Stimulated activated CD4-positive, alpha-beta T cell treated with anti-CD3 and anti-CD28 coated beads, Interleukin-12 subunit alpha, Interleukin-12 subunit beta, amount 100 ng/mL, for 24 hours (primary cell): ENCODE results near the gene NLGN4X.
A peak's percentile ranks its signal among the peaks of the same experiment; 100 is the strongest.

Experiments used
- DNase-seq, 2 experiments: peaks; one replicate each; pipeline ENCODE4 v3.0.0-alpha.2; 2020; ENCODE audit warnings: low read depth in 2 of 2

The NLGN4X gene

GRCh38 chrX:6151971-6152370, 76.7 kb downstream of the NLGN4X start:
- DNase-seq: no peak

DNA sequence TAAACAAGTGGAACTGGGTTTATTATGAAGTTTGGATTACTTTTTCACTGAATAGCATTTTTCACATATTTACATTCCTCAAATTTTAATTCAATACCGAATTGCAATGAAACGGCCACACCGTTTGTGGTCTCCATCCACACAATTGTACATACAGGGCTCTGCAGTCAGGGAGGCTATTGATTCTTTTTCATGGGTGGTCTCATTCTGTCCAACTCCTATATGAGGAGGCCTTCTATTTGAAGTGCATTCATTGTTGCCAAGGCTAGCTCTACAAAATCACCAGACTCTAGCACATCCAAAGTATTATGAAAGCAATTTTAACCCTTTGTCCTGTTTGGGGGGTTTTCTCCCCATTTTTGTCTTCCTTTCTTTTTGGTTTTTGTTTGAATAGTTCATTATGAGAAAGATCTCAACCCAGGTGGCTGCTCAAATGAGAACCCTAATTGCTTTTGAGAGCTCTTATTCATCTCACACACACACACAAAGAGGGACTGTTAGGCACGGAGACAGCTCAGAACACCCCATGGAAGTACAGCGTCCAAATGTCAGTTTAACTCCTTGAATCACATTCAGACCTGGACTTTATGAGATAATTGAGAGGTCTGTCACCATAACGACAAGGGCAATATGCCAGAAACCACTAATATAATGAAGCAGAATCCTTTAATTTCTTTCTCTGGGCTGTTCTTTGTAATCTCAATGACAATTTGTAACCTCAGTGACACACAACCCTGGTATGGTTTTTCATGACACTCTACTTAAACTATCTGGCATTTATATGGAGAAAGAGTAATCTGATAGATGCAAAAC, 79.4 kb downstream of the NLGN4X start:
- DNase-seq: no peak

- DNase-seq: no peak
These were observed 94.4 kb downstream of the NLGN4X start for GRCh38 chrX:6134255-6134654.

DNA sequence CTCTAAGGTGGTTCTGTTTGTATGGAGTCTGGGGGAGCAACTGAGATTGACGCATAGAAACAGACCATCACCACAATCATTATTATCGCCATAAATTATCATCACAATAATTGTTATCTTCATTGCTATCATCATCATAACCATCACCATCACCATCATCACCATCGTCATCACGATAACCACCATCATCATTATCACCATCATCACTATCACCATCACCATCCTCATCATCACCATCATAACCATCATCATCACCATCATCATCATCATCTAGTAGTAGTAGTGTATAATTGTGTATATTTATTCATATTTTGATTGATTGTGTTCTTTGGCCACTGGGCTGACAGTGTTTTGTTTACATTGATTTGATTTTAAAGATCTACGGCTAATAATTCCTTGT, 95.7 kb downstream of the NLGN4X start:
- no peak for DNase-seq

GRCh38 chrX:6131287-6131686, 97.4 kb downstream of the NLGN4X start:
- no peak for DNase-seq

DNA sequence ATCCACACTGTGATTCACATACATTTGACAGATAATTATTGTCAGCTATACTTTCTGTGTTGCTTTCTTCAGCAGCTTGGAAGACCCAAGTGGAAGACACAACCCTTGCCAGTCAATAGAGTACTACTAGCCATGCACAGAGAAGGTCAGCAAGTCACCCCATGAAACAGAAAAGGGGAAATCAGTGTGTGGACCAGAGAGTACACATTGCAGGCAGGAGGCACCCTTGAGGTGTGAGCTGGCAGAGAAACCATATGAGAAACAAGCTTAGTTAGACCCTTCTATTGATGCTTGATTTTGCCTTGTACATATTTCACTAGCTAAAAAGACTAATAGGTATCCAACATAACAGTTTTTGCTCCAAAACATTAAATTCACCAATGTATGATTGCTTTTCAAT, 99.5 kb downstream of the NLGN4X start:
- DNase-seq: no peak

DNA sequence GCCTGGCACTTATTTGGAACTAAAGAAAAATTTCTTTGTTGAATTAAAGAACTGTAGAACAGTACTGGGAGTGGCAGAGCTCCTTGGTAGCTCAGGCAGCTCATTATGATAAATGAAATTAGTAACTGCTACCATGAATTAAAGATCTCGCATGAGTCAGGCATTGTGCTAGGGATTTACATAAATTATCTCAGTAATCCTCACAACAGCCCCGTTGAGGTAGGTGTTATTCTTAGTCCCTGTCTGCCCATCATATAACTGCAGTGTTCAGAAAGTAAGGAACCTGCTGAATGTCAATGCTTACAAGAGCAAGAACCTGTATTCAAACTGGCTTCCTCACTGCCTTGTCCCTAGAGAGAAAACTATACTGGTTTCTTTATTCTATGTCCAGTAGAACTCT, 108.3 kb downstream of the NLGN4X start:
- no peak for DNase-seq

DNA sequence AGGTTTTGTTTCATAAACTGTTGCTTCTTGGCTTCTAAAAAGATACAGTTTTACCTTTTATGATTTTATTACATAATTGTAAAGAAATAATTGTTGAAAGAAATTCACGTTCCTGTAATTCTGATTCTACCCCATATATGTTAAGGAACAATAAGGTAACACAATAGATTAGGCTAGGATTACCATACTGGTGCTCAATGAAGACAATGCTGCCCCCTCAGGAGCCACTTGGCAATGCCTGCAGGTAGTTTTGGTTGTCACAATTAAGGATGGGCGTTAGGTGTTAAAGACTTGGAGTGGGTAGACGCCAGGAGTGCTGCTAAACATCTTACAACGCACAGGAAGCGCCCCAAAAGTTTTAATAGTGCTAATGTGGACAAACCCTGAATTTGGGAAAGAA, 133.2 kb downstream of the NLGN4X start:
- no peak for DNase-seq

GRCh38 chrX:6074532-6074931, 154.1 kb downstream of the NLGN4X start:
- no peak for DNase-seq

- no peak for DNase-seq
These were observed 156.9 kb downstream of the NLGN4X start for GRCh38 chrX:6071731-6072130.

DNA sequence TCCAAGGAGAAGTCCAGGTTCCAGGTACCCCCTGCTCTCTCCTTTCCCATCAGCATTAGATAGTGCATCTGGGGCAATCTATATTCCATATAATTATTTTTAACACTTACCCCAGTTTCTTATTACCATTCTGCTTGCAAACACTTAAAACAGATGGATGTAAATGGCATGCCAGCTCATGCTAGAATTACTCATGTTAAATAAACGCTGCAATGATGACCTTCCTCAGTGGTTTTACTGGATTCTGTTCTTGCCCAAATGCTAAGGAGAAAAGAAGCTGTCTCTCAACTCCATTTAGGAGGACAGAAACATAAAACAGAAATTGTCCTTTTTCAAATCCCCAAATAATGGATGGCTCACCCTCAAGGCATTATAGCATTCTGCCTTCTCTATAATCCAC, 161.1 kb downstream of the NLGN4X start:
- no peak for DNase-seq

DNA sequence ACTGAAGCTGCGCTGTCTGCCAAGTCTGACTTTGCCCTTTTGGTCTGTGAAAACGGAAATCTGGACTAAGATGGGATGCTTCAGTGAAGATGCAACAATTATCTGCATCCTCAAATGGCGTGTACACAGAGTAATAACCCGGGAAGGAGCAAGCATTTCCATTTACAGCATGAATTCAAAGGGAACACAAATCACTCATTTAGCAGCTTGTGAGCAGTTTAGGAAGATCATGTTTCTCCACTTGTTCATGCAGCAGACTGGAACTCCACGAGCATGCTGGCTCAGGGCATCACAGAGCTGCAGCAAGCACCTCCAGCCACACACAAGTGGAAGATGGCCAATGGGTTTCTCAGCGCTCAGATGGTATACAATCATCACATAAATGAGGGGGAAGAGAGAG, 175.5 kb downstream of the NLGN4X start:
- no peak for DNase-seq

- DNase-seq: no peak
These were observed 176.4 kb downstream of the NLGN4X start for GRCh38 chrX:6052111-6052745.

DNA sequence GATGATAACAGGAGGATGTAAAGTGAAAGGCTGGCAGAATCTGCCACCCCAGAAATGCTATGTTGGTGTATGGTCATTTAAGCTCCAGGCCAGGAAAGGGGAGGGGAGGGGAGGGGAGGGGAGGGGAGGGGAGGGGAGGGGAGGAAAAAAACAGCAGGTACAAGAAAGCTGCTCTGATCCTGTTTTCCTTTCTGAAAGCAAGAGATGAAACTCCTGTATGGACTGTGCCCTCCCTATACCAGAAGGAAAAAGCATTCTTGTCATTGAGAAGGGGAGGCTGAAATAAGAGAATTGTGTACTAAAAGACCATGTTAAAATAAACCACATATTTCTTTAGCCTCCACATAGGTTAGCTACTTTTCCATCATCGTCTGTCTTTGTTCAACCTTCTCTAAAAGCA, 179.5 kb downstream of the NLGN4X start:
- no peak for DNase-seq

DNA sequence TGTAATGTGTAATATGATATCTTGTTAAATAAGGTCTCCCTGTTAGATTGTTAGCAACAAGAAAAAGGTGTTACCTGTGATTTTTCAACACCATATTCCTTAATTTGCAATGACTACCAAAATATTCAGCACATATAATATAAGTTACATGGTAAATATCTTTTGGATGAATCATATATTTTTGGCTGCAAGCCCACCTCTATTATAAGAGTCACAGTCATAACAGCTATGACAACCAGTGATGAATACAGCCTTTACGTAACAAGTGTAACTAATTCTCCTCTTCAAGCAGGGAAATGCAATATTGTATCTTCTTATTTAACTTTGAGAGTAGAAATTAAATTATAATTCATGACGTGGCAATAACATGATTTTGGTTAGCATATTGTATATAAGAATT, 187.0 kb downstream of the NLGN4X start:
- no peak for DNase-seq

GRCh38 chrX:6029014-6029413, 199.7 kb downstream of the NLGN4X start:
- no peak for DNase-seq

DNA sequence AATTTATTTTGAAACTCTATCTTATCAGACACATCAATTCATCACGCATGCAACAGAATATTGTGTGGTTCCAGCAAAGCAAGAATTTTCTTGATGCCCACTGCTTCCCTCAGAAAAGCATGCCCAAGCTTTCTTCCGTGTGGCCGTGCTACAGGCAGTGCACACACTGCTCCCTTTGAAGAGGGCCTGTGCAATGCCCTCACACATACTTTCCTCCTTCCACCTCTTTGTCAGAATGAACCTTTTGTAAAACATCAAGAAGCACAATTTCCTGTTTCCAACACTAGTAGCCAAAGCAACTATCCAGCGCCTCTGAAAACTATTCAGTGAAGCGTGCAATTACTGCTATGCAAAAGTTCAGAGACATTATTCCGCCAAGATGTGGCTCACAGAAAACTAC, 201.7 kb downstream of the NLGN4X start:
- DNase-seq: no peak

GRCh38 chrX:6026429-6026828, 202.2 kb downstream of the NLGN4X start:
- DNase-seq: no peak

DNA sequence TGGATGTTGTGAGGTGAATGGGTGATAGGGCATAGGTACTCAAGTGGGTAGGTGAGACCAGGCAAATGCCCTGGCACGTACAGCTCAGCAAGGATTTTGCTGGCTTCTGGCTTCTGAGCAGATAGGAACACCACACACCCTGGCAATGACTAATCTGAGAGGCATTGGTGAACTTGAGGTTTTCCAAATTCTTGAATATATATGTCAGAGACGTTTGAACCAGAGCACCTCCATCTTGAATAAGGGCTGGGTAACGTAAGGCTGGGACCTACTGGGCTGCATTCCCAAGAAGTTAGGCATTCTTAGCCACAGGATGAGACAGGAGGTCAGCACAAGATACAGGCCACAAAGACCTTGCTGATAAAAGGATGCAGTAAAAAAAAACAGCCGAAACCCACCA, 204.5 kb downstream of the NLGN4X start:
- DNase-seq: no peak

- DNase-seq: peak in 1 of 2 experiments; percentile 3
These were observed 207.2 kb downstream of the NLGN4X start for GRCh38 chrX:6021316-6022091.

DNA sequence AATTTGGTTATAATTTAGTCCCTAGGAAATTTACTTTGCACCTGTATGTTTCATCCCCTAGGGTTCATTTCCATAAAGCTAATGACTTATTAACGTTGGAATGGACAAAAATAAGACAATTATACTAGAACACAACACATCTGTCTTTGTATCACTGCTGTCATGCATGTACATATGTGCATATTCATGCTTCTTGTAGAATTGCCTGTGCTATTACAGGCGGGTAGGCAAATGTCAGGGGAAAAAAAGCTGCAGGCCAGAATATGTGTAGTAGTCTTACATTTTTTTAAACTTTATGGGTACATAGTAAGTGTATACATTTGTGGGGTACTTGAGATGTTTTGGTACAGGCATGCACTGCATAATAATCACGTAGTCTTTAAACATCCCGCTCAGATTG, 209.6 kb downstream of the NLGN4X start:
- no peak for DNase-seq

- no peak for DNase-seq
These were observed 213.2 kb downstream of the NLGN4X start for GRCh38 chrX:6015423-6015822.

- no peak for DNase-seq
These were observed 216.3 kb downstream of the NLGN4X start for GRCh38 chrX:6012357-6012756.
